ENCODE measurements around the gene DSCAML1. TPM values are rescaled to one million over a fixed set of nuclear protein-coding genes. Genes with fewer than 3 reads are reported as not detected.

The DSCAML1 gene
- total RNA-seq, 1 experiment from 2014 or later = not detected

DNA sequence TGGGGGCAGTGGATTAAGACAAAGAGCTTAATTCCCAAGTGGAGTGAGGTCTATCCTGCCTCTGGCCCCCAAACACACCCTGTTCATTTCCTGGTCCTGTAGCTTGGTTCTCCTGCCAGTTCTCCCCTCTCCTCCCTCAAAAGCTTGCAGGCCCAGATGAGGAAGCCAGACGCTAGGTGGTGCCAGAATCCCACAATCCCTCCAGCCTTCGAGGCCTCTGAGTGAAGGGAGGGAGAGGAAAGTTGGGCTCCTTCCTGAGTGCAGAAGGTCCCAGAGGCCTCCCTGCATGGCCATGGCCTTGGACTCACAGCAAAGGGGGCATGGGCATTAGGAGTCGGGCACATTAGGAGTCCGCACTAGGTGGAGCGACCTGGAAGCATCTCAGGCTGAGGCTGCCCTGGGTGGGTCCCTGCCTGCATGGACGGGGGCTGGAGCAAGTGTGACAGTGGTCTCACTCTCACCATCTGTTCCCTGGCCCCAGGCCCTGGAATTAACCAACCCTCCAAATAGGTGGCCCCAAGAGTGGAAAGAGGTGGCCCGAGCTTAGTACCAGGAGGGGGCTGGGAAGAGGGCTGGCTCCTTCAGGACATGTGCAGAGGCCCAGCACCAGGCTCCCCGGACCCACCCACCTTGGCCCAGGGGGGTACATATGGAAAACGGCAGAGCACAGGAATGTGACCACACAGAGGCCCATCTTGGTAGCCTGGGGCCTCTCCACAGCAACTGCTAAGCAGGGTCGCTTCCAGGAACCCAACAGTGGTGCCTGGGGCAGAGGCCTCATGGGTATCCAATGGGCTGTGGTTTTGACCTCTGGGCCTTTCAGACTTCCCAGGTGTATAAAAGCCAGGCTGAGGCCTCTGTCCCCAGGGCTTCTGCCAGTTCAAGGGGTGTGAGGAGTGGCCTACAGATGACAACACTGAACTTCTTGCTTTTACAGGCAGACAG lies 22.4 kb upstream of the DSCAML1 start:
- no peaks in the 10 kb centered on the region for H3K9me3 ChIP-seq (ENCODE audit: control insufficient read depth in 1 of 2, insufficient read depth in 1 of 2, low read depth in 1 of 2, low read length in 2 of 2)
- H3K27ac ChIP-seq (ENCODE audit: low read depth, low read length) = no peak overlapping the region
- H2AFZ ChIP-seq (ENCODE audit: low read depth, low read length, poor library complexity, severe bottlenecking) = no peak overlapping the region
- H3K4me1 ChIP-seq (ENCODE audit: control insufficient read depth in 1 of 2, insufficient read depth in 2 of 2, low read length in 2 of 2) = peaks cover 15 to 59% of the 10 kb centered on the region in 2 experiments
- no peaks in the 10 kb centered on the region for H3K79me2 ChIP-seq (ENCODE audit: insufficient read depth, low read length)
- no peaks in the 10 kb centered on the region for H3K9me2 ChIP-seq (ENCODE audit: insufficient read depth)
- H3K9ac ChIP-seq (ENCODE audit: low read length) = no peak overlapping the region
- no peak overlapping the region for H3K4me2 ChIP-seq (ENCODE audit: low read length)
- no peaks in the 10 kb centered on the region for H3K36me3 ChIP-seq (ENCODE audit: control insufficient read depth in 1 of 2, insufficient read depth in 2 of 2, low read length in 2 of 2)
- ChIA-PET CTCF (interaction anchor here (0.7 to 10.0 kb wide), 13 partner anchors 11 to 395 kb away, joined by 3 to 224 read pairs (median 5); no protein-coding TSS in a partner anchor), RAD21 (ENCODE audit: low non-redundant PET in 1 of 2, low total read pairs in 2 of 2, uncharacterized antibody in 2 of 2, unreplicated experiment in 2 of 2) (interaction anchor here (0.9 to 1.6 kb wide), 8 partner anchors 12 to 393 kb away, joined by 3 to 13 read pairs (median 4); no protein-coding TSS in a partner anchor), POLR2A (interaction anchor here (1.1 kb wide), 2 partner anchors 128 to 234 kb away, joined by 3 to 10 read pairs; no protein-coding TSS in a partner anchor)
- H3K4me3 ChIP-seq (replicated peaks in 1 of 2; ENCODE audit: low read depth in 1 of 2, low read length in 2 of 2) = no peak overlapping the region
- H4K20me1 ChIP-seq (ENCODE audit: insufficient read depth) = no peaks in the 10 kb centered on the region
- H3K27me3 ChIP-seq (ENCODE audit: insufficient read depth, low read length) = no peaks in the 10 kb centered on the region
- no TSS peak for BruUV-seq (replicated peaks)
- DNase-seq (ENCODE audit: low read depth, low spot score) (peak; percentile 70), ATAC-seq (peak; percentile 66)
- TF ChIP-seq CBX3 (IDR thresholded peaks at IDR 0.05; ENCODE audit: low read depth) (no peak), JUND (IDR thresholded peaks at IDR 0.05) (no peak), ZFX (IDR thresholded peaks at IDR 0.05) (no peak), POLR2A (IDR thresholded peaks at IDR 0.05; ENCODE audit: borderline replicate concordance, extremely low read depth, insufficient read depth, insufficient read length) (no peak), FOSL1 (IDR thresholded peaks at IDR 0.05; ENCODE audit: low read depth) (no peak), EGR1 (IDR thresholded peaks at IDR 0.05; ENCODE audit: low read depth) (no peak), EZH2 (IDR thresholded peaks at IDR 0.05) (no peak), POLR2AphosphoS5 (IDR thresholded peaks at IDR 0.05; ENCODE audit: low read depth, low read length) (no peak), YY1 (IDR thresholded peaks at IDR 0.05; ENCODE audit: extremely low read depth, insufficient replicate concordance, low read depth, low read length) (peak; percentile 35), ZNF274 (IDR thresholded peaks at IDR 0.05; ENCODE audit: low read depth, low read length) (no peak), SIN3A (IDR thresholded peaks at IDR 0.05; ENCODE audit: low read depth) (no peak), ELF1 (IDR thresholded peaks at IDR 0.05; ENCODE audit: borderline replicate concordance, low read depth) (no peak), RAD21 (IDR thresholded peaks at IDR 0.05; ENCODE audit: low read depth) (no peak)
- TF ChIP-seq, protein P1, sequence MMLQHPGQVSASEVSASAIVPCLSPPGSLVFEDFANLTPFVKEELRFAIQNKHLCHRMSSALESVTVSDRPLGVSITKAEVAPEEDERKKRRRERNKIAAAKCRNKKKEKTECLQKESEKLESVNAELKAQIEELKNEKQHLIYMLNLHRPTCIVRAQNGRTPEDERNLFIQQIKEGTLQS (IDR thresholded peaks at IDR 0.05) = no peak
- TF ChIP-seq, protein P2, sequence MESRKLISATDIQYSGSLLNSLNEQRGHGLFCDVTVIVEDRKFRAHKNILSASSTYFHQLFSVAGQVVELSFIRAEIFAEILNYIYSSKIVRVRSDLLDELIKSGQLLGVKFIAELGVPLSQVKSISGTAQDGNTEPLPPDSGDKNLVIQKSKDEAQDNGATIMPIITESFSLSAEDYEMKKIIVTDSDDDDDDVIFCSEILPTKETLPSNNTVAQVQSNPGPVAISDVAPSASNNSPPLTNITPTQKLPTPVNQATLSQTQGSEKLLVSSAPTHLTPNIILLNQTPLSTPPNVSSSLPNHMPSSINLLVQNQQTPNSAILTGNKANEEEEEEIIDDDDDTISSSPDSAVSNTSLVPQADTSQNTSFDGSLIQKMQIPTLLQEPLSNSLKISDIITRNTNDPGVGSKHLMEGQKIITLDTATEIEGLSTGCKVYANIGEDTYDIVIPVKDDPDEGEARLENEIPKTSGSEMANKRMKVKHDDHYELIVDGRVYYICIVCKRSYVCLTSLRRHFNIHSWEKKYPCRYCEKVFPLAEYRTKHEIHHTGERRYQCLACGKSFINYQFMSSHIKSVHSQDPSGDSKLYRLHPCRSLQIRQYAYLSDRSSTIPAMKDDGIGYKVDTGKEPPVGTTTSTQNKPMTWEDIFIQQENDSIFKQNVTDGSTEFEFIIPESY (IDR thresholded peaks at IDR 0.05; ENCODE audit: extremely low read depth, insufficient replicate concordance, low read length) = no peak
- TF ChIP-seq, protein P3, sequence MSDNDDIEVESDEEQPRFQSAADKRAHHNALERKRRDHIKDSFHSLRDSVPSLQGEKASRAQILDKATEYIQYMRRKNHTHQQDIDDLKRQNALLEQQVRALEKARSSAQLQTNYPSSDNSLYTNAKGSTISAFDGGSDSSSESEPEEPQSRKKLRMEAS (IDR thresholded peaks at IDR 0.05) = no peak
- TF ChIP-seq, protein P4, sequence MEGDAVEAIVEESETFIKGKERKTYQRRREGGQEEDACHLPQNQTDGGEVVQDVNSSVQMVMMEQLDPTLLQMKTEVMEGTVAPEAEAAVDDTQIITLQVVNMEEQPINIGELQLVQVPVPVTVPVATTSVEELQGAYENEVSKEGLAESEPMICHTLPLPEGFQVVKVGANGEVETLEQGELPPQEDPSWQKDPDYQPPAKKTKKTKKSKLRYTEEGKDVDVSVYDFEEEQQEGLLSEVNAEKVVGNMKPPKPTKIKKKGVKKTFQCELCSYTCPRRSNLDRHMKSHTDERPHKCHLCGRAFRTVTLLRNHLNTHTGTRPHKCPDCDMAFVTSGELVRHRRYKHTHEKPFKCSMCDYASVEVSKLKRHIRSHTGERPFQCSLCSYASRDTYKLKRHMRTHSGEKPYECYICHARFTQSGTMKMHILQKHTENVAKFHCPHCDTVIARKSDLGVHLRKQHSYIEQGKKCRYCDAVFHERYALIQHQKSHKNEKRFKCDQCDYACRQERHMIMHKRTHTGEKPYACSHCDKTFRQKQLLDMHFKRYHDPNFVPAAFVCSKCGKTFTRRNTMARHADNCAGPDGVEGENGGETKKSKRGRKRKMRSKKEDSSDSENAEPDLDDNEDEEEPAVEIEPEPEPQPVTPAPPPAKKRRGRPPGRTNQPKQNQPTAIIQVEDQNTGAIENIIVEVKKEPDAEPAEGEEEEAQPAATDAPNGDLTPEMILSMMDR (IDR thresholded peaks at IDR 0.05 in 2 of 3, conservative IDR thresholded peaks at IDR 0.05 in 1 of 3; ENCODE audit: borderline replicate concordance in 1 of 3, insufficient read depth in 1 of 3, low read depth in 2 of 3, low read length in 2 of 3) = peak in 2 of 3 experiments; percentile 79 to 90; a peak in 4 of 6 replicates
- intact Hi-C loops (cut with micrococcal nuclease) = loop anchor here (1.0 kb wide), 2 partner anchors 128 to 234 kb away; no protein-coding TSS in a partner anchor

All from HCT116 (cell line).